Tibial nerve (tissue), 4 donors: Measurements from ENCODE around the gene CCBE1.

Experiments
- CTCF ChIP-seq, 5 experiments: fragments of 200-600 bp in 3 of 5; fragments of 450-650 bp in 2 of 5; sonication (generic) in 3 of 5; IDR thresholded peaks; one replicate each; pipeline ENCODE4 v1.5.1; 2016 to 2019; ENCODE audit warnings: antibody characterized with exemption in 5 of 5, mild to moderate bottlenecking in 3 of 5, moderate library complexity in 2 of 5
- EP300 ChIP-seq, 2 donors: sonication (generic); formaldehyde crosslinking; IDR thresholded peaks; one replicate each; pipeline ENCODE4 v1.6.1; 2017; ENCODE audit warnings: antibody characterized with exemption in 2 of 2, mild to moderate bottlenecking in 1 of 2
- POLR2A ChIP-seq, 2 donors: fragments of 450-650 bp; IDR thresholded peaks; one replicate each; pipeline ENCODE4 v1.6.1; 2017; ENCODE audit warnings: antibody characterized with exemption in 2 of 2, mild to moderate bottlenecking in 2 of 2, moderate library complexity in 2 of 2

- no peak for TF ChIP-seq CTCF (IDR thresholded peaks at IDR 0.05)
- no peak for TF ChIP-seq POLR2A (IDR thresholded peaks at IDR 0.05)
- TF ChIP-seq EP300 (IDR thresholded peaks at IDR 0.05) = no peak
These were observed 238.6 kb downstream of the CCBE1 start for GRCh38 chr18:59458575-59458974.
